Neutrophil (primary cell): ENCODE data around the gene MLH1.
A peak's percentile ranks its signal among the peaks of the same experiment; 100 is the strongest.

Experiments used
- H3K27ac ChIP-seq: fragments of 200-600 bp; sonication (generic); 2 replicates; pipeline ENCODE4 v1.5.1; 2016; ENCODE audit warnings: mild to moderate bottlenecking, moderate library complexity
- H3K27me3 ChIP-seq: fragments of 200-600 bp; sonication (generic); 2 replicates; pipeline ENCODE4 v1.6.0; 2016; ENCODE audit warnings: mild to moderate bottlenecking
- H3K36me3 ChIP-seq: fragments of 200-600 bp; sonication (generic); 2 replicates; pipeline ENCODE4 v1.5.1; 2017
- H3K4me1 ChIP-seq, 2 experiments: fragments of 200-600 bp in 1 of 2; sonication (generic) in 1 of 2; 1 replicate in 1 of 2; 2 replicates in 1 of 2; pipeline versions ENCODE4 v1.5.1 to v1.6.1; 2013 to 2016; ENCODE audit warnings: low read depth in 1 of 2, low read length in 1 of 2, mild to moderate bottlenecking in 1 of 2, moderate library complexity in 1 of 2; ENCODE audit not compliant: control insufficient read depth in 1 of 2, insufficient read depth in 1 of 2
- H3K4me3 ChIP-seq, 2 experiments: fragments of 200-600 bp in 1 of 2; sonication (generic) in 1 of 2; 1 replicate in 1 of 2; 2 replicates in 1 of 2; pipeline ENCODE4 v1.5.1; 2013 to 2016; ENCODE audit warnings: low read depth in 1 of 2, low read length in 1 of 2, mild to moderate bottlenecking in 1 of 2, moderate library complexity in 1 of 2
- H3K9me3 ChIP-seq: fragments of 200-600 bp; sonication (generic); 2 replicates; pipeline ENCODE4 v1.5.1; 2016
- CTCF ChIP-seq: fragments of 200-600 bp; sonication (generic); IDR thresholded peaks from 2 replicates; pipeline ENCODE4 v1.5.1; 2016; ENCODE audit warnings: antibody characterized with exemption

MLH1 gene

GRCh38 chr3:37064747-37065146 lies 71.4 kb downstream of the MLH1 start:
- Histone ChIP-seq H3K4me3 (no peak overlapping the region), H3K27me3 (no peaks in the 10 kb centered on the region), H3K27ac (no peak overlapping the region), H3K9me3 (no peaks in the 10 kb centered on the region), H3K4me1 (peaks cover 16 to 25% of the 10 kb centered on the region in 2 experiments), H3K36me3 (peaks cover 50% of the 10 kb centered on the region)
- no peak for TF ChIP-seq CTCF

- H3K4me3 ChIP-seq = no peak overlapping the region
- no peak for TF ChIP-seq CTCF
- H3K4me1 ChIP-seq = peaks cover 10 to 11% of the 10 kb centered on the region in 2 experiments
- no peaks in the 10 kb centered on the region for H3K27me3 ChIP-seq
- H3K27ac ChIP-seq = no peak overlapping the region
- H3K36me3 ChIP-seq = peaks cover 57% of the 10 kb centered on the region
- H3K9me3 ChIP-seq = no peaks in the 10 kb centered on the region
Observed at GRCh38 chr3:37067577-37067976, 74.3 kb downstream of the MLH1 start.

DNA sequence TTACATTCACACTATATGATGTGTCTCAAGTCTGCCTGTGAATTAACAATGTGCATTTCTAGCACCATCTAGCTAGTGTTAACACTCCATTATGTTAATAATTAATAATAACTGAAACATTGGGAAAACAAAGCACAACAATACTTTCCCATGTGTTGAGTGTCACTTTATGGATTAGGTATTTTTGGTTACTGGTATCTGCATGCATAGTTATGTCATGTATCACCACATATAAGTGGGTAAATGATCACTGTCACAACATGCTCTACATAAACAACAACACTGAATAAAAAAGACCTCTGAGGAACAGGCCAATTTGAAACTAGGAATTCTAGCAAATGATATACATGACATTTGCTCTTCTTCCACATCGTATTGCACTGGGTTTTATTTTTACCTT lies 74.7 kb downstream of the MLH1 start:
- H3K4me1 ChIP-seq = peaks cover 10 to 11% of the 10 kb centered on the region in 2 experiments
- no peak overlapping the region for H3K4me3 ChIP-seq
- no peak for TF ChIP-seq CTCF
- H3K27ac ChIP-seq = no peak overlapping the region
- H3K9me3 ChIP-seq = no peaks in the 10 kb centered on the region
- peaks cover 57% of the 10 kb centered on the region for H3K36me3 ChIP-seq
- H3K27me3 ChIP-seq = no peaks in the 10 kb centered on the region

- peaks cover 10 to 11% of the 10 kb centered on the region in 2 experiments for H3K4me1 ChIP-seq
- peaks cover 57% of the 10 kb centered on the region for H3K36me3 ChIP-seq
- H3K27me3 ChIP-seq = no peaks in the 10 kb centered on the region
- no peaks in the 10 kb centered on the region for H3K9me3 ChIP-seq
- no peak overlapping the region for H3K4me3 ChIP-seq
- no peak overlapping the region for H3K27ac ChIP-seq
- TF ChIP-seq CTCF = no peak
Observed at GRCh38 chr3:37071921-37072320, 78.6 kb downstream of the MLH1 start.

- Histone ChIP-seq H3K27me3 (no peaks in the 10 kb centered on the region), H3K27ac (peak overlapping the region; percentile 6), H3K4me3 (no peak overlapping the region), H3K4me1 (peaks cover 10 to 11% of the 10 kb centered on the region in 2 experiments), H3K36me3 (peaks cover 60% of the 10 kb centered on the region), H3K9me3 (no peaks in the 10 kb centered on the region)
- TF ChIP-seq CTCF = no peak
Observed at GRCh38 chr3:37072892-37073291, 79.6 kb downstream of the MLH1 start.

DNA sequence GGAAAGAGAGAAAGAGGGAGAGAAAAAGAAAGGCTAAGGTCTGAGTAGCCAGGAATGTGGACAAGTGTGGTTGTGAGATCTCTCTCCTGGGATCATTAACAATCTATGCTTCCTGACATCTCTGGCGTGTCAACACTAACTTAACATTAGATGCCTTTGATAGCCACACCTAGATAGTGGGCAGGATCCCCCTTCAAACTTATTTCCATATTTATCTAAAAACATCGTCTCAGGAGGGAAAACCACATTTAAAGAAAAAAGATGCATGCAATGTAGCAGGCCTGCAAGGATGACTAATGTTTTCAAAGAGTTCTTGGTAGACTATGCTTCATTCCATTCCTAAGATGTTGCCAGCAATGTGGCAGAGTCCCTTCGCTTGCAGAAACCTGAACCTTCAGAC lies 80.9 kb downstream of the MLH1 start:
- no peak overlapping the region for H3K27ac ChIP-seq
- H3K9me3 ChIP-seq = no peaks in the 10 kb centered on the region
- H3K27me3 ChIP-seq = no peaks in the 10 kb centered on the region
- H3K36me3 ChIP-seq = peaks cover 53% of the 10 kb centered on the region
- no peak overlapping the region for H3K4me3 ChIP-seq
- H3K4me1 ChIP-seq = peaks cover 8 to 10% of the 10 kb centered on the region in 2 experiments
- TF ChIP-seq CTCF = no peak
